Measurements from ENCODE around the gene LAMB3.

DNA sequence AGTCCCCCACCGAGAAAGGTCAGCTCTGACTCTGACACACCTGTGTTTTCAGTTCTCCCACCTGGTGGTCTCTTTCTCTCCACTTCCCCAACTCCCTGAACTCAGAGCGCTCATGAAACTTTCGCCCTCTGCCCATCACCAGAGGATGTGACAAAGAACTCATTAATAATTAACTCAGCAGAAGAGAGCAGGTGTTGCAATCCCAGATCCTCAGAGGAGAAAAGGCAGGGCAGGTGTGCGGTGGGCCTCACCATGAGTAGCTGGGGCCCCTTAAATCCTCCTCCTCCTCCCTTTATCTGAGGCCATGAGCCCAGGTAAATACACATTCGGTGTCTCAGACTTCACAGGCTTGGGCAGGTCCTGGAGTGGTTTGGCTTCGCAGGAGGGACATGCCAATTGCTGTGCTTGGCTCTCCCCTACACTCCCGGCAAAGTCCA is 1.7 kb upstream of the LAMB3 start:
- TF ChIP-seq CTCF (IDR thresholded peaks at IDR 0.05; ENCODE audit: poor library complexity, severe bottlenecking) (no peak), EZH2 (IDR thresholded peaks at IDR 0.05; ENCODE audit: borderline replicate concordance, insufficient read depth, low read length, poor library complexity, severe bottlenecking) (no peak), SMC3 (conservative IDR thresholded peaks at IDR 0.05; ENCODE audit: poor library complexity) (no peak), EP300 (conservative IDR thresholded peaks at IDR 0.05; ENCODE audit: poor library complexity, severe bottlenecking) (no peak)
